NCI-H460 (cell line): ENCODE data around the gene OMP. TPM values are rescaled to one million over a fixed set of nuclear protein-coding genes. Genes with fewer than 3 reads are reported as not detected.

Source experiments
- DNase-seq: peaks from one replicate; pipeline ENCODE4 v3.0.0-alpha.2; 2016; ENCODE audit warnings: low read depth; ENCODE audit errors: extremely low read depth
- total RNA-seq: library from RNA; depleted of rRNA; stranded (reverse); fragments of >200 nt; shearing (Covaris generic); gene quantifications from 2 replicates; pipeline ENCODE4 v1.2.3, GENCODE V29; 2014

The OMP gene
- total RNA-seq, 1 experiment from 2014 or later: not detected

GRCh38 chr11:77100166-77101042, 2.2 kb upstream of the OMP start:
- no peak for DNase-seq

- DNase-seq: peak; percentile 8
Measured at GRCh38 chr11:77101043-77101537, 1.6 kb upstream of the OMP start.

DNA sequence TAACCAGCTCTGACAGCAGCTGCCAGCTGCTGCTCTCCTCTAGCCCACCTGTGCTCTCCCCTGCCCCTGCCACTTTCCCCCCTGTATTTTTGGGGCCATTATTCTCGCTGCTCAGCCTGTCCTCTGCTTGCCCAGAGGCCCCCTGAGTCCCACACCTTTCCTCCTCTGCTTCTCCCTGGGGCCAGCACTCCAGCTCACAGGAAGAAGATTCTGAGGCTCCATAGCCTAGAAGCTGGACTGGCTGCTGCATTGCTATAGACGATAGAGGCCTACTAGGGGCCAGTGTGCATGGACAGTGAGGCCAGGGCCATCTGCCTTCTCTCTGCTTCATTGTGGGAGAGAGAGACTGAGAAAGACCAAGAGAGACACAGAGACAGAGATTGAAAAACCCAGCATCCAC, 679 bp downstream of the OMP start:
- DNase-seq: no peak

DNA sequence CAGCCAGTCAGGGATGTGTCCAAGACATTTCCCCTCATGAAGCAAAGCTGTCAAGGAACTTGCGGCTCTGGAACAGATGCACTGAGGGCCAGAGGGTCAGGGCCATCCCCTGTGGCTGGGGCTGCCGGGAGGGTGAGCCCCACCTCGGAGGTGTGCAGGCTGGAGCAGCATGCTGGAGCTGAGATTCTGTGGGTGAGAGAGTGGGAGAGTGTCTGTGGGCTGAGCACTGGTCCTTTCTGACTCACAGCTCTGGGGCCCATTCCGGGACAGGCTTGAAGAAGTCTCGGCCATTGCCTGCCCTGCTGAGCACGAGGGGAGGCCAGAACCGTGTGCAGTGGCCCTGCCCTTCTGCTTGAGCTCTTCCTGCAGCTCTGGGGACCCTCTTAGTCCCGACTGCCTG, 2.1 kb downstream of the OMP start:
- DNase-seq: no peak

DNA sequence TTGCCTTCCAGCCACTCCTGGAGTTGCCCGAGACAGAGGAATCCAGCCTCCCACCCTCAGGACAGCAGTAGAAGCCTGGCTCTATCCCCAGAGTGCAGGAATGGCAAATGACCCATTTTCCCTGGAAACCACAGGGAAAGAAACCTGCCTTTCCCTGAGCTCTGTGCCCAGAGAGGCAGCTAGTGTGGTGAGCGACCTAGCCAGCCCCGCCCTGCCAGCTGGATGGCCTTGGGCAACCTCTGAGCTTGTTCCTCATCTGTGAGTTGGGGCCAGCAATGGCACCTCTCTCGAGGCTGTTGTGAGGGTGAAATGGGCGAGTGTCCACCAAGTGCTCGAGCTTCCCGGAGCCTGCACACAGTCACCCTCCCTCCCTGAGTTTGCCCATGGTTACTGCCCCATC, 3.7 kb downstream of the OMP start:
- DNase-seq: no peak

- no peak for DNase-seq
Measured at GRCh38 chr11:77106759-77107158, 4.1 kb downstream of the OMP start.

GRCh38 chr11:77107950-77108349, 5.3 kb downstream of the OMP start:
- DNase-seq: no peak

- DNase-seq: no peak
Measured at GRCh38 chr11:77108436-77108835, 5.8 kb downstream of the OMP start.

DNA sequence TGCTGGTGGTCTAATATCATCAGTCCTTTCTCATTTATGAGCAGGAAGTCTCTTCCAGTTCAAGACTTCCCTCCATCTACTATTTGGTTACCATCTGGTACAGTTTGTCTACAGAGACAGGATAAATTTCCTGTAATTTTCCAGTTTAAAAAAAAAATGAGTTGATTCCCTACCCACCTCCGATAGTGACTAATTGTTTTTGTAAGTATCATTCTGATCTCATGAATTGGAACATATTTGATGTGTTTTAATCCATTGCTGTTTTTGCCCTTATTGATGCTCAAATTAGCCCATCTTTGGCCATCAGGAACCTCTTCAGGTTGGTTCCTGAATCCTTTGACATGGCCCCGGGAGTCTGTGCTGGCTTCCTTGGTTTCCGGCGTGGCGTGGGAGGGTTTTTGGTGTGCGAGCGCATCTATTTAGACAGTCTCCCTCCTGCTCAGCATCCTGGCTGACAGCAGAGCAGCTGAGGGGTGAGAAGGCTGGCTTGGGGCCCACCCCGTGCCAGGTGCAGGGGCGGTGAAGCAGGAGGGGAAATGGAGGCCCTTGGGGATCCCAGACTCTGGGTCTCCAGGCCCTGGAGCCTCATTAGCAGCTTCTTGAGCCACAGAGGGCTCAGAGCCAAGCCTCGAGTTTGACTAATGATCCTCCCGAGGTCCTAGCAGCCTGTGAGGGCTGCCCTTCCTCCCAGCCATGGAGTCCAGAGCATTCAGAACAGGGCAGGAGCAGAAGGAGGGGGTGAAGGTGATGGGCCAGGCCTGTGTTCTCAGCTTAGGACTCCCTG, 6.8 kb downstream of the OMP start:
- DNase-seq: no peak

DNA sequence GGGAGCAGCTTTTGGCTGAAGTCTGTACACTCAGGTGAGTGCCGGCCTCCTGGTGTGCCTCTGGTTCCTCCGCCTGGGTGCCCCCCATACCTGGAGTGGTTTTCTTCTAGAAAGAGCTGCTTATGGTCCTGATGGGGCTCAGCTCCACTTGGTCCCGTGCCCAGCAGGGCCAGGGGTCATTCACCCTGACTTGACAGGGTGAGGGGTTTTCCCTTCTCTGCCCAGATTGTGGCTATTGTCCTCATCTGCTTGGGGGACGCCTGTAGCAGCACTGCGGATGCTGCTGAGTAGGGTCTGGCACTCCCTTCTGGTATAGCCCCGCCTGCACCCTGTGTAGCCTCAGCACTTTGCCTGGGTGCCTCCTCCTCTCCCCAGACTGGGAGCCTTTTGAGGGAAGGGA, 8.2 kb downstream of the OMP start:
- DNase-seq: no peak

DNA sequence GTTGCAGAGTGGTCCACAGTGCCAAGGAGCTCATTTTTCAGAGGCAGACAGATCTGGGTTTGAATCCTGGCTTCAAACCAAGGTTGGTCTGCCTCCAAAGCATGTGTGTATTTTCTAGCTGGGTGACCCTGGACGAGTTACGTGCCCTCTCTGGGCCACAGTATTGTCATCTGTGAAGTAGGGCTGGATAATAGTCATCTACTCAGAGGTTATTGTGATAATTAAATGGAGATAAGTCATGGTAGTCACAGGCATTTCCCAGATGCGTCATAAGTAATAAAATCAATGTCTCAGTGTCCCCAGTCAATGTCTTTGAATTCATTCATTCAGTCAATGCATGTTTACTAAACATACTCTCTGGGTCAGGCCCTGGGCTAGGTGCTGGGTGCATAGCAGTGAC, 8.6 kb downstream of the OMP start:
- no peak for DNase-seq

- no peak for DNase-seq
Measured at GRCh38 chr11:77111946-77112345, 9.3 kb downstream of the OMP start.

DNA sequence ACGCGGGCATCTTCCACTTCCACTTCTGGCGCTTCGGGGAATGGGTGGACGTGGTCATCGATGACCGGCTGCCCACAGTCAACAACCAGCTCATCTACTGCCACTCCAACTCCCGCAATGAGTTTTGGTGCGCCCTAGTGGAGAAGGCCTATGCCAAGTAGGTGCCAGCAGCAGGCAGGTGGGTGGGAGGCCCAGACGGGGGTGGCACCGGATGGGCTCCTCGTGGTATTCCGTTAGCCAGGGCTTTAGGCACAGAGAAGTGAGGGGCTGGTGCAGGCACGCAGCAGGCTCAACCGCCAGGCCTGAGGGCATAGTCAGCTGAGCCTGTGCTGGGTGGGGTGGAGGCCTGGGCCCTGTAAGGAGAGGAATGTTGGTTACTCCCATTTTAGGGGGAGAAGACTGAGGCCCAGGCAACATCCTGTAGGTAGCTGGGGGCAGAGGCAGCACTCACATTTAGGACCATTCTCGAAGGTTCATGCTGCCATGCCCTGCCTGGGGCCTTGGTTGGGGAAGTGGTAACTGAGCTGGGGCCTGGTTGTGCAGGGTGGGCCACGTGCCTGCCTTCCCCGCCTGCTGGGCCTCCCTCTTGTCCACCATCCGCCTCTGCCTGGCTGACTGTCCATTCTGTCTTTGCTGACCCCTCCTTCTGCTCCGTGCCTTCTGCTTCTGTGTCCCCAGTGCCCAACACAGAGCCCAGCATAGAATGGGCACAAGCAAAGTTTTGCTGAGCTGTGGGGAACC, 10.2 kb downstream of the OMP start:
- DNase-seq: no peak

DNA sequence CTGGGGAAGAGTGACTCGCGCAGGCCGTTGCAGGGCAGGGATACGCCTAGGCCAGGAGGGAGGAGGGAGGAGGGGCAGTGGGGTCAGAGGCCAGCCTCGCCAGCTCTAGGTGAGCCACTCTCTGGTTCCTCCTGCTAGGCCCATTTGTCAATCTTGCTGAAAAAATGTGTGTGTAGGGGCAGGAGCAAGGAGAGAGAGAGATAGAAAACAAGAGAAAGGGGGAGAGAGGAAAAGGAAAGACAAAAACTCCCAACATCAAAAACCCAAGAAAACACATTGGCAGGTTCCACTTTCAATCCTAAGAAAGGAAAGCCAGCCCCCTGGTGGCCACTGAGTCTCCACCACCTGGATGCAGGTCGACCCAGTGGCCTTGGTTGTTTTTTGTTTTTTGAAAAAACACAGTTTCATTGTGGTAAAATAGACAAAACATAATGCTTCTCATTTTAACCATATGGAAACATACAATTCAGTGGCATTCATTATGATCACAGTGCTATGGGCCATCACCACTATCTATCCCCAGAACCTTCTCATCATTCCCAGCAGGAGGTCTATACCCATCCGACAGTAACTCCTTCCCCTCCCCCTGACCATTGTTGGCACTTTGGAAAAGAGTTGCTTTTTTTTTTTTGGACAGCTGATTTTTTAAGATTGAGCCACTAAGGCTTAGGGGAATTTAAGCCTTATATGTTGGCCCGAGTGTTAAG, 10.9 kb downstream of the OMP start:
- no peak for DNase-seq

GRCh38 chr11:77114089-77114463, 11.4 kb downstream of the OMP start:
- no peak for DNase-seq

DNA sequence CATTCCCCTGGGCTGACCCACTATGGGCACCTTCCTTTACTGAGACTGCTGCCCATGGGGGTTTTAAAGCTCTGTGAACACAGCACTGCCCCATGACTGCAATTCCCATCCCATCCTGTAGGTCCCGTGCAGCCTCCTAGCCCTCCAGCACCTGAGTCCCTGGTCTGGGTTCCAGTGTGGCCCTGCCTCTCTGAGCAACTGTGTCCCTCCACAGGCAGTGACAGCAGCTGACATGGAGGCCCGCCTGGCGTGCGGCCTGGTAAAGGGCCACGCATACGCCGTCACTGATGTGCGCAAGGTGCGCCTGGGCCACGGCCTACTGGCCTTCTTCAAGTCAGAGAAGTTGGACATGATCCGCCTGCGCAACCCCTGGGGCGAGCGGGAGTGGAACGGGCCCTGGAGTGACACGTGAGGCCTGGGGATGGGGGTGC, 12.6 kb downstream of the OMP start:
- DNase-seq: no peak

DNA sequence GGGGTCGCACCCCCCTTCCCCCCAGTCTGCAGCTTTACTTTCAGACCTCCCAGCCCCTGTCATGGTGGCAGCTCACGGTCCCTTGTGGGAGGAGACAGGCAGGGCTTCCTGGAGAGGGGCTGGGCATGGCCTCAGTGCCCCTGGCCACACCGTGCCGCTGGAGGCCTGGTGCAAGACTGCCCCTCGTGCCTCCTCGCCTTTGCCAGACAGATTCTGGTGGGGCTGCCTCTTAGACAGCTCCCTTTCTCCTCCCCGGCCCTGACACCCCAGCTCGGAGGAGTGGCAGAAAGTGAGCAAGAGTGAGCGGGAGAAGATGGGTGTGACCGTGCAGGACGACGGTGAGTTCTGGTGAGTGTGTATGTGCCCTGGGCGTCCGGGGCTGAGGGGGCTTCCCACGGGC, 13.3 kb downstream of the OMP start:
- no peak for DNase-seq

GRCh38 chr11:77117492-77117891, 14.9 kb downstream of the OMP start:
- DNase-seq: no peak

- DNase-seq: no peak
Measured at GRCh38 chr11:77118086-77118485, 15.4 kb downstream of the OMP start.

DNA sequence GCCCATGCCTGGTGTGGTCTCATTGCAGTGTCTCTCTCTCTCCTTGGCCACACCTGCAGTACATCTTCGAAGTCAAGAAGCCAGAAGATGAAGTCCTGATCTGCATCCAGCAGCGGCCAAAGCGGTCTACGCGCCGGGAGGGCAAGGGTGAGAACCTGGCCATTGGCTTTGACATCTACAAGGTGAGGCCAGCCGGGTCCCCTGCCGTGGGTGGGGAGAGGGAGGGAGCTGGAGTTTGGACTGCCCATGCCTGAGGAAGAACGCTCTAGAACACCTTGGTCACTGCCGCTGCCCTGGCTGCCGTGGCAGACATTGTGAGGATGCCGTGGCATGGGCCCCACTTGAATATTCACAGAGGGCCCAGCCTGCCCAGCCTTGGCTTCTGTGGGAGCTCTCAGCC, 16.3 kb downstream of the OMP start:
- DNase-seq: no peak

DNA sequence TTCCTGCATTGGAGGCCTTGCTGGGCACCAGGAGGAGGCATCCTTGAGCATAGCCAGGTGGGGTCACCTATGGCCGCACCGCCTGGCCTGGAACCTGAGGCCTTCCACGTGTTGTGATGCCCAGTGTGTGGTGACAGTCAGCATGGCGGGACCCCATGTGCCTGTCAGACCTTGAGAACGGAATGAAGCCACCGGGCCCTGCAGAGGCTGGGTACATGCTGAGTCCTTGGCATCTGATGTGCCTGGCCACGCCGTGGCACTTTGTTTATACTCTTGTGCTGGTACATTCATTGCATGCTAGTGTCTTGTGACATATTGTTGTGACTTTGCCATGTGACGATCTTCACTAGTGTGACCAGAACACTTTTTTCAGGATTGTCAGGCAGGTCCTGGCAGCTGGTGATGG, 16.9 kb downstream of the OMP start:
- DNase-seq: no peak
